Measurements from ENCODE around the gene SLC7A5.
A peak's percentile ranks its signal among the peaks of the same experiment; 100 is the strongest.

The SLC7A5 gene

GRCh38 chr16:87845213-87845612 is 24.1 kb downstream of the SLC7A5 start:
- no peak for DNase-seq

GRCh38 chr16:87844809-87845208 is 24.5 kb downstream of the SLC7A5 start:
- DNase-seq: no peak

GRCh38 chr16:87844120-87844733 is 25.1 kb downstream of the SLC7A5 start:
- peak; percentile 65 for DNase-seq

GRCh38 chr16:87843678-87844105 is 25.6 kb downstream of the SLC7A5 start:
- DNase-seq: no peak

- no peak for DNase-seq
These were observed 27.0 kb downstream of the SLC7A5 start for GRCh38 chr16:87842209-87842869.

- DNase-seq: no peak
These were observed 27.7 kb downstream of the SLC7A5 start for GRCh38 chr16:87841340-87842208.

GRCh38 chr16:87840271-87840978 is 28.9 kb downstream of the SLC7A5 start:
- DNase-seq: no peak

- no peak for DNase-seq
These were observed 29.6 kb downstream of the SLC7A5 start for GRCh38 chr16:87839542-87840270.

GRCh38 chr16:87838643-87839541 is 30.4 kb downstream of the SLC7A5 start:
- no peak for DNase-seq

- DNase-seq: no peak
These were observed 31.5 kb downstream of the SLC7A5 start for GRCh38 chr16:87837627-87838289.

- DNase-seq: no peak
These were observed 32.3 kb downstream of the SLC7A5 start for GRCh38 chr16:87836844-87837581.

GRCh38 chr16:87836346-87836843 is 32.9 kb downstream of the SLC7A5 start:
- DNase-seq: no peak

GRCh38 chr16:87835882-87836331 is 33.4 kb downstream of the SLC7A5 start:
- DNase-seq: no peak

GRCh38 chr16:87834668-87835473 is 34.4 kb downstream of the SLC7A5 start:
- peak; percentile 75 for DNase-seq

GRCh38 chr16:87834005-87834667 is 35.2 kb downstream of the SLC7A5 start:
- DNase-seq: no peak

- DNase-seq: no peak
These were observed 35.8 kb downstream of the SLC7A5 start for GRCh38 chr16:87833548-87833947.

GRCh38 chr16:87832741-87833502 is 36.4 kb downstream of the SLC7A5 start:
- no peak for DNase-seq
